Measurements from ENCODE around the gene SATB1. TPM values are rescaled to one million over a fixed set of nuclear protein-coding genes. Genes with fewer than 3 reads are reported as not detected.
"Not testable (repeated sequence)": the region's sequence is repeated elsewhere in the genome, so short reads cannot be mapped to it uniquely, and the experiment has no call there.

SATB1 gene
- total RNA-seq: 39.9 TPM

GRCh38 chr3:18424729-18425640 is at the start of gene SATB1:
Gene SATB1, minus strand, starts transcription at chr3:18425339. Its CDS starts 4,372 bp downstream, at chr3:18420967.
- peak; percentile 73 for DNase-seq (ENCODE audit: low spot score)

DNA sequence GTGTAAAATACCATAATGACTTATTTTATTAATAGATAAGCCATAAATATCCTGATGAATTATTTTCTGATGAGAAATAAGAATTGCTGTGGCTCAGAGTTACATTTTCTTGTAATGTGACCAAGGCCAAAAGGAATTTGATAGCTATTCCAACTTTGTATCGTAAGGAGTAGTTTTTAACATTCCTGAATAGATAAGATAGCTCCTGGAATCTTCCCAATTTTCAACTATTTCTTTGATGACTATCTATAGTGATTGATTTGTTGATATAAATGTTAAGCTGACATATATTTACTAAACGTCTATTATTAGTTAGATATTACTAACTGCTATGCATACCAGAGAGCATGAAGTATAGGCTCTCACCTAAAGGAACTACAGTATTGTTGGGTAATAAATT is 49.1 kb upstream of the SATB1 start:
- DNase-seq (ENCODE audit: low spot score): no peak

GRCh38 chr3:18469775-18470174 is 44.6 kb upstream of the SATB1 start:
- no peak for DNase-seq (ENCODE audit: low spot score)

GRCh38 chr3:18466136-18466535 is 41.0 kb upstream of the SATB1 start:
- no peak for DNase-seq (ENCODE audit: low spot score)

DNA sequence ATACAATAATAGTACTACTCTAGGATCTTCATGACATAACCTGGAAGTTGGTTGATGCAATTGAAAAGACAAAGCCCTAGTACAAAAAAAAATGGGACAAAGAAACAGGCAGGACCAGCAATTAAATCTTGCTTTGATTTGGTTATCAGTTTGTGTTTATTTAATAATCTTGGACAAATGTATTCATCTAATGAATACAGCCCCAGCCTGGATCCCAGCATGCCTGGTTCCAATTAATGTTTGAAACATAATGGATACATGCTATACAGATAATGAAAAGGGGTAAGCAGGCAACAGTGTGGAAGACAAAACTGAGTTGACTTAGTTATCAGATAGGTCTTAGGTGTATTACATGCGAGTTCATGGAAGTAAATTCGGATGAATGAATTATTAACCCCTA is 29.6 kb upstream of the SATB1 start:
- no peak for DNase-seq (ENCODE audit: low spot score)

GRCh38 chr3:18449618-18450017 is 24.5 kb upstream of the SATB1 start:
- DNase-seq (ENCODE audit: low spot score): not testable (repeated sequence)

DNA sequence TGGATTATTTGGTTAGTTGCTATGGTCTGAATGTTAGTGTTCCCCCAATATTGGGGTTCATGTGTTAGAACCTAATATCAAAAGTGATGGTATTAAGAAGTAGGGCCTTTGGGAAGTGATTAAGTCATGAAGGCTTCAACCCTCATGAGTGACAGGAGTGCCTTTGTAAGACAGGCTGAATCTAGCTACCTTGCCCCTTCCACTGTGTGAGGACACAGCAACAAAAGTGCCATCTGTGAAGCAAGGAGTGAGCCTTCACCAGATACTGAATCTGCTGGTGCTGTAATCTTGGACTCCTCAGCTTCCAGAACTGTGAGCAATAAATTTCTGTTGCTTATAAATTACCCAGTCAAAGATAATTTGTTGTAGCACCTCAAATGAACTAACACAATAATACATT is 22.6 kb upstream of the SATB1 start:
- no peak for DNase-seq (ENCODE audit: low spot score)

GRCh38 chr3:18446149-18446825 is 21.1 kb upstream of the SATB1 start:
- no peak for DNase-seq (ENCODE audit: low spot score)

DNA sequence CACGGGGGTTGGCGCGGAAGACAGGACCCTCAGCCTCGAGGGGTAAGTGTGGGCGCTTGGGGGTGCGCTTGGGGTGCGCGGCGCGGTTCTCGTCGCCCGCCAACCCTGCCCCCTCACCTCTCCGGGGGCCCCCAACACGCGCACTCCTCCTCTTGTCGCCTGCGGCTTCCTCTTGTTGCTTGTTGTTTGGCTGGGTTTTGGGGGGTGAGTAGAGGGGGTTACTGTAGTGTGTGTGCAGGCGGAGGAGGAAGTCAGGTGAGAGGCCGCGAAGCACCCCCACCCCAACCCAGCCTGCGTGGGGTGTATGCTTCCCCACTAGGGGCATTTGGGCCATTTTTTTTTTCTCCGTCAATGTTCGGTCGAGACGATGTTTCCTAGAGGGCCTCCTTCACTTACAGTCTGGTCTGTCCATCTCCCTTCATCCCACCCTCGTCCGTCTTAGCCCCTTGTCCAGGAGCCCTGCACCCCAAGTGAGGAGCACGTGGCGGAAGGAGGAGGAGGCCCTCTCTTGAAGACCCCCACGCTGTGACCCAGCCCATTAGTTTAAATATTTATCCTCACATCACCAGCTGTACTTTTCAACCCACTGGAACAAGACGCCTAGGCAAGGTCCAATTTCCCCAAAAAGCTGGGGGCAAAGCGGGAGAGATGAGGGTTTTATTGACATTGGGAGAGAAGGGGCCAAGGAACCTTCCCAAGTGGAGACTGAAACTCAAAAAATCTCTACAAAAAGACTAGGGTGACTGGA is 20.4 kb upstream of the SATB1 start:
- peak; percentile 34 for DNase-seq (ENCODE audit: low spot score)

DNA sequence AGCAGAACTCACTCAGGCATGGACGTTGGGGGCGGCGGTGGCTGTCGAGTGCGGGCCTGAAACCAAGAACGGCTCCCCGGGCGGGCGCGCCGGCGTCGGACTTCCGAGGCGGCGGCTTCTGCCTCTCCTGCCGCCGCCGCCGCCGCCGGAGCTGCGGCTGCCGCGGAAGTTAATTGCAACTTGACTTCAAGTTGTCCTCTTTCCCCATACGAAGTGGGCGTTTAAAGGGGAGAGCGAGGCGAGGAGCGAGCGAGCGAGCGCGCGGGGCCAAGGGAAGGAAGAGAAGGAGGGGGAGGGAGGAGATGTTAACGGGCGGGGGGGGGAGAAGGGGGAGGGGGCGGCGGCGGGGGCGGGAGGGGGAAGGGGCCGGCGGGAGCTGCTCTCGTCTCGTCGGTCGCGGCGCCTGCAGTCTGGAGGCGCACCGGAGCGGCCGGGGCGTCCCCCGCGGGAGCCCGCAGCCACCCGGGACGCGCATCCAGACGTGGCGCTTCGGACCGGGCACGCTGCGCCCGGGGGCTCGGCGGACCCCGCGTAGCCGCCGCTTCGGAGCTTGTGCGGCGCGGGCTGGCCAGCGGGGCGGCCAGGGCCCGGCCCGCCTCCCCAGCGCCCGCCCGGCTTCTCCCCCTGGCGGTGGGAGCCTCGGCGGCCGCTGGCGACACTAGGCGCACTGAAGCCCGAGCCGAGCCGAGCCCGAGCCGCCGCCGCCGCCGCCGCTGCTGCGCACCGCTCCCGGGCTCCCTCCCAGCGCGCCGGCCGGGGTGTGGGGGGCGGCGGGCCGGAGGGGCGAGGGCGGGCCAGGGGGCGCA is 19.7 kb upstream of the SATB1 start:
- peak; percentile 52 for DNase-seq (ENCODE audit: low spot score)

DNA sequence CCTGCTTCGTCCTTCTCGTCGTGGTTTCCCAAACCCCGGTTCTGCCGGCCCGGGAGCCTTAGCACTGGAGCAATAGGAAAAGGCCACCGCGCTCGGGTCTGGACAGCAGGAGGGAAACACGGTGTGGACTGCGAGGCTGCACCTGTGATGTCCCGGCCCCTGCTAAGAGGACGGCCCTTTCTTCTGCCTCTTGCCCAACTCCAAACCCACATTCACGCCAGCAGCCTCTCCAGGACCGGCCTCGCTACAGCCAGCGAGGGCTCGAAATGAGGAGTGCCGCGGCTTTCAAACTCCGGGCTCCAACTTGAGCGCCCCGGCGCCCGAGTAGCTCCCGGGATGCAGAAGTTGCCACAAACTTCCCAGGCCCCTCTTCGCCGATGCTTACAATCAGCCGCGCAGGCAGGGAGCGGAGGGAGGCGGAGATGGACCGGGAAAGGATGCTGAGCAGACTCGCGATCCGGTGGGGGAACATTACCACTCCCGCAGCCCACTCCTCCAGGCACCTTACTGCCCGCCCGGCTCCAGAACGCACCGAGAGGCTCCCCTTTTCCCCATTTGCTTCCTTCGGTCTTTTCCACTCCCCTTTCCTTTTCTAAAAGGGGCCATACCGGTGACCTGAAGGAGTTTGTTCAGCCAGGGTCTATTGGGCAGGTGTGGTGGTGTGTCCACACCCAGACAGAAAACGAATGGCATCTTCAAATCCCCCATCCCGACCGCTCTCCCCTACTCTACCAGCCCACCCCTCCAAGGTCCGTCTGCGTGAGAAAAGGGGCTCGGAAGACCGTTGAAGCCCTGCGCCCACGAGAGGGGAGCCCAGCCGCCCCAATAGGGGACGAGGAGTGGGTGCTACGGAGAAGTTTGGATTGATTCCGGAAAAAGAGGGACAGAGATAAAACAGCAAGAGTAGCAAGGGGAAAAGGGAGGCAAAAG is 18.8 kb upstream of the SATB1 start:
- DNase-seq (ENCODE audit: low spot score): peak; percentile 10

DNA sequence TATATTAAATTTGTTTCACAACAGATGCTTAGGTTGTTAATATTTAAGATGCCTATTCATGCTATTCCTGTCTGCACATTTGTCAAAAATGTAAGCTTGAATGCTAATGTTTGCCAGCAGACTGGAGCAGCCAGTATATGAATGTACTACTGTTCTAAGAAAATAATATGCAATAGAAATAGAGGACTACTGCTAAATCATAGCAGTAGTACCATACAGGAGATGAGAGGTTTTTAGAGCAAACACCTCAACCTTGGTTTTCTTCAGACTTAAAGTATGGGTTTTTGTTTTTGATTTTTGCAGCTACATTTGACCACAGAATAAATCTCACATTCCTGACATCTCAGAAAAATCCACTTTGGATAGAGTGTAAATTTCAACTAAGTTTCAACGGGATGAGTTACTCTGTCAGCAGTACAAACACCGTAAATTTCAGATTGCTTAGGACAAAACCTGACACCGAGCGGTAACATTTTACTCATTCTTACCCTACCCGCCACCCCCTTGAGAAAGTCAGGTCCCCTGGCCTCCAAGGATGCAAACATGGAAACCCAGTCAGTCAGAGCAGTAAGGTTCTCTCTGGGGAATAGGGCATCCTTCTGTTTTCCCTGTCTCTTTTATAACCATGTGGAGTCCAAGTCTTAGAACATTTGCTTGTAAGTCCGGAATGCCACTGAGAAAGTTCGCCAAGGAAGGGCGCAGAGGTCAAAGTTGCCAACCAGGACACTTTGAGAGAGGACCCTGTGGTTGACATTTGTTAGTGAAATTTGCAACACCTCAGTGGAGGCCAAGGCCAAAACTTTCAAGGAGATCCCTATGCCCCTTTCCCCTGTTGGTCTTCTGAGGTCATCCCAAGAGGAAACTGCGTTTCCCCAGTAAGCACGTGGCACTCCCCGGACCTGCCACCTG is 17.9 kb upstream of the SATB1 start:
- no peak for DNase-seq (ENCODE audit: low spot score)

DNA sequence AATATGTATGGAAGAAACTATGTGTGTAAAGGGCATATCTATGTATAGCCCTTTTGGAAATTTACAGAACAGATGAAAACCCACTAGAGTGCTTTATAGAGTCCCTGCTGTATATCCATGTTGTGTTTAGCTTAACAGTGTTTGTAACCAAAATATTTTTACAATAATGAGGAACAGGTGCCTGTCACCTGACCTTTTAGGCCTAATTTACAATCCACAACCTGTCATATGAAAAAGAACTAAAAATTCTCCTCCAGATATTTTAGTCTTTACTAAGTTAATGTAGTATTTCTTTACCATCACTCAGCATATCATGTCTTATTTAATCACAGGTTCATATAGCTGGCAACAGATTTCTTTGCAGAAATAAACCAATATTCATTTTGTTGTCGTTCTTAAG is 16.4 kb upstream of the SATB1 start:
- no peak for DNase-seq (ENCODE audit: low spot score)

DNA sequence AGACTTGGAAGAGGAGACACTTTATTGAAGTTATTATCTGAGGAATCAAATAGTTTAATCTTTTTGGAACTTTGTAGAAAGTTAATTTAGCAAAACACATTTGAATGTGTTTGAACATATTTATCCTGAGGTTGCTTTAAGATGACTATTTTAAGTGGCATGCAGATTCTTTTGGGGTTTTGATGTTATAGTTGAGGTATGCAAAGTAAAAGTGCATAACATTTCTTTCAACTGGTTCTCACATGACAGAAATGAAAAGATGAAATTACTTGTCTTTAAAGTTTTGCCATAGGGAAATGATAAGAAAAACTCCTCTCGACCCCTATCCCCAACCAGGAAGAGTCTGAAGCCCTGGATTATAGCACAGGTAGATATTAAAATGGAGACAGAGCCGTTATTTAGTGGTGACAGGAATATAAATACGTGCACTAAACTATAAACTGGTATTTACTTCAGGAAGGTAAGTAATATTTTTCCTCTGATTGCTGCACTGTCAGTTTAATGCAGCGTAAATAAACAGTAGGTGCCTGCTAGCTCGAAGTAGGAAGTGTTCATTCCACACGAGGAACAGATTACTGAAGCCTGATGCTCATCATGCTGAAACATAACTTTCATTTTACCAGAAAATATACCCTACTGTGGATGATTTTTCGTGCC is 15.1 kb upstream of the SATB1 start:
- DNase-seq (ENCODE audit: low spot score): no peak

GRCh38 chr3:18439281-18439680 is 14.1 kb upstream of the SATB1 start:
- DNase-seq (ENCODE audit: low spot score): no peak

GRCh38 chr3:18438586-18438985 is 13.4 kb upstream of the SATB1 start:
- no peak for DNase-seq (ENCODE audit: low spot score)

- DNase-seq (ENCODE audit: low spot score): no peak
Observed at GRCh38 chr3:18436213-18436612, 11.1 kb upstream of the SATB1 start.

GRCh38 chr3:18434711-18435110 is 9.6 kb upstream of the SATB1 start:
- DNase-seq (ENCODE audit: low spot score): no peak

- DNase-seq (ENCODE audit: low spot score): no peak
Observed at GRCh38 chr3:18432752-18433151, 7.6 kb upstream of the SATB1 start.
